ENCODE data around the gene SH2D4B. TPM values are rescaled to one million over a fixed set of nuclear protein-coding genes. Genes with fewer than 3 reads are reported as not detected.

Gene SH2D4B
- total RNA-seq, 1 experiment from 2014 or later = 0.07 TPM

- Histone ChIP-seq H3K9ac (ENCODE audit: extremely low read depth, insufficient read length, low read length) (no peak overlapping the region), H3K23me2 (ENCODE audit: insufficient read length, low read depth, low read length, poor library complexity, severe bottlenecking) (no peaks in the 10 kb centered on the region), H3K79me2 (ENCODE audit: insufficient read depth, low read length) (no peaks in the 10 kb centered on the region), H2AK5ac (ENCODE audit: insufficient read length, low read length) (no peak overlapping the region), H3K79me1 (ENCODE audit: insufficient read depth, low read depth, low read length, poor library complexity, severe bottlenecking) (no peaks in the 10 kb centered on the region), H2BK15ac (ENCODE audit: low read depth, low read length) (no peak overlapping the region), H3K56ac (ENCODE audit: insufficient read length, low read depth, low read length) (no peak overlapping the region), H3T11ph (ENCODE audit: low read length) (no peak overlapping the region), H2BK12ac (ENCODE audit: insufficient read length, low read depth, low read length) (no peak overlapping the region), H4K5ac (ENCODE audit: insufficient read length, low read depth, low read length) (no peak overlapping the region), H2BK120ac (ENCODE audit: low read depth, low read length, poor library complexity, severe bottlenecking) (no peak overlapping the region), H3K23ac (ENCODE audit: insufficient read length, low read depth, low read length) (no peak overlapping the region), H3K9me3 (ENCODE audit: control insufficient read depth, low read depth, low read length) (no peaks in the 10 kb centered on the region), H2BK5ac (ENCODE audit: insufficient read length, low read length) (no peak overlapping the region), H2BK20ac (ENCODE audit: low read depth, low read length, poor library complexity, severe bottlenecking) (no peak overlapping the region), H3K27ac (ENCODE audit: insufficient read length, low read depth, low read length) (no peak overlapping the region), H3K4me2 (ENCODE audit: insufficient read depth, insufficient read length, low read length) (no peak overlapping the region), H3K4me1 (ENCODE audit: insufficient read depth, low read length) (no peaks in the 10 kb centered on the region), H4K91ac (ENCODE audit: insufficient read length, low read depth, low read length) (no peak overlapping the region), H3K18ac (ENCODE audit: insufficient read length, low read depth, low read length) (no peak overlapping the region), H3K27me3 (ENCODE audit: insufficient read depth, low read length) (no peaks in the 10 kb centered on the region), H2AFZ (ENCODE audit: low read length) (no peak overlapping the region), H4K20me1 (ENCODE audit: control insufficient read depth, insufficient read depth, insufficient read length) (peaks cover 2% of the 10 kb centered on the region), H3K4ac (ENCODE audit: low read depth, low read length) (no peak overlapping the region), H3K14ac (ENCODE audit: insufficient read depth, low read length) (no peak overlapping the region; the same call in 1 of the 2 replicates), H4K8ac (replicated peaks; ENCODE audit: insufficient read length, low read depth, low read length) (no peak overlapping the region)
- no peak overlapping the region for H3K27ac Mint-ChIP-seq
- H3K9me3 Mint-ChIP-seq = peaks cover 7 to 9% of the 10 kb centered on the region in 2 experiments; a peak in 4 of 5 replicates
- peaks cover 13% of the 10 kb centered on the region for H3K27me3 Mint-ChIP-seq (ENCODE audit: low read depth)
- WGBS (ENCODE audit: extremely low coverage, insufficient read length, low lambda C conversion rate) = no CpG with 5 or more reads among the region's 16 CpGs
- peaks cover 0 to 4% of the 10 kb centered on the region in 2 experiments; a peak in 1 of 4 replicates for H3K4me1 Mint-ChIP-seq
- no peak overlapping the region for H3K4me3 Mint-ChIP-seq
- H3K36me3 Mint-ChIP-seq (ENCODE audit: insufficient read depth in 1 of 3, low read depth in 3 of 3) = peaks cover 4 to 9% (median 5%) of the 10 kb centered on the region in 3 experiments; a peak in 5 of 7 replicates
- DNase-seq = no peak
- TF ChIP-seq CTCF (conservative IDR thresholded peaks at IDR 0.05) = no peak
These were observed 931 bp downstream of the SH2D4B start for GRCh38 chr10:80538481-80539185.
